ENCODE data around the gene CSRP1. TPM values are rescaled to one million over a fixed set of nuclear protein-coding genes. Genes with fewer than 3 reads are reported as not detected.
"Not testable (repeated sequence)": the region's sequence is repeated elsewhere in the genome, so short reads cannot be mapped to it uniquely, and the experiment has no call there.

CSRP1 gene
- total RNA-seq, 5 donors from 2014 or later (not counting 1 experiment from before 2014, with no cell fraction given), result 35.0 to 47.2 (median 36.8) TPM

- Mint-ChIP-seq H3K4me3 (no peak overlapping the region), H3K9me3 (no peaks in the 10 kb centered on the region), H3K4me1 (peaks cover 11 to 21% (median 14%) of the 10 kb centered on the region in 3 donors), H3K36me3 (no peaks in the 10 kb centered on the region), H3K27ac (no peak overlapping the region), H3K27me3 (peaks cover 27 to 35% of the 10 kb centered on the region in 2 donors)
- H3K27ac ChIP-seq (ENCODE audit: low read length), result no peak overlapping the region
- no peak for ATAC-seq (replicated peaks in 1 of 4)
- no peaks in the 10 kb centered on the region for H3K36me3 ChIP-seq (ENCODE audit: control insufficient read depth in 2 of 2, extremely low read depth in 1 of 2, insufficient read depth in 1 of 2, low read length in 1 of 2)
- ChIA-PET POLR2A (no interaction called here), CTCF (no interaction called here)
- no peak for DNase-seq
- 80% methylated on average over 2 of the region's 6 CpGs for WGBS (ENCODE audit: insufficient coverage)
- no peak overlapping the region for H3K4me3 ChIP-seq (ENCODE audit: control insufficient read depth in 1 of 2, extremely low read depth in 1 of 2, low read length in 1 of 2)
- H3K27me3 ChIP-seq (replicated peaks in 1 of 2; ENCODE audit: control insufficient read depth in 2 of 2, extremely low read depth in 1 of 2, insufficient read depth in 2 of 2, low read length in 1 of 2), result peaks cover 2 to 40% of the 10 kb centered on the region in 2 experiments
- H3K4me1 ChIP-seq (ENCODE audit: control insufficient read depth in 1 of 2, extremely low read depth in 1 of 2, insufficient read depth in 2 of 2, low read length in 2 of 2), result peaks cover 7 to 19% of the 10 kb centered on the region in 2 experiments
- H3K9me3 ChIP-seq, result no peaks in the 10 kb centered on the region
Measured at GRCh38 chr1:201476670-201477344, 30.1 kb downstream of the CSRP1 start.

DNA sequence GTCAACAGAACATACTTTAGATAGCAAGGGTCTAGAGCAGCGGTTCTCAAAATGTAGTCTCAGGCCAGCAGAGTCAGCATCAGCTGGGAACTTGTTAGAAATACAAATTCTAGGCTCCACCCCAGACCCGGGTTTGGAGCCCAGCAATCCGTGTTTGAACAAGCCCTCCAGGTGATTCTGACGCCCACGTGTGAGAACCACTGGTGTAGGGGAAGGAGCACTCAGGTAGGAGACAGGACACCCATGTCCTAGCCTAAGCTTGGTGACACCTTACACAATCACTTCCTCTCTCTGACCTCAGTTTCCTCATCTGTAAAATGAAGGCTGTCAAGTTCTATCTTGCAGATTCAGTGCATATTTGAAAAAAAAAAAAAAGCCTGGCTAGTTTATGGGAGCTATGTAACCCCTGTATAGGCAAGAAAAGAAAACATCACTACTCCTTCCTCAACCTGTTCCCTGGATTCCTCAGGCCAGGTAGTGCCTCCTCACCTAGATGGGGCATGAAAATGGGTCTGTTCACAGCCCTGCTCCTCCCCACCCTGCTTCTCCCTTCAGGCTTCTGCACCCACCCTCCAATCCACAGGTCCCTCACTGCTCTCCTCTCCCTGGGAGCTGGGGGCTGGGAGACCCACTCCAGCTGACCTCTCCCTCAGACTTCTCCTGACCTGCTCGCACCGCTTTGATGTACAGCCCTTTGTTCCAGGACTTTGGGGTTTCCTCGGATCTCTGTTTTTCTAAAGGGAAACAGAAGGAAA is 30.8 kb downstream of the CSRP1 start:
- DNase-seq (no peak), ATAC-seq (replicated peaks in 1 of 4) (no peak)
- Mint-ChIP-seq H3K36me3 (no peaks in the 10 kb centered on the region), H3K27me3 (peaks cover 30 to 39% of the 10 kb centered on the region in 2 donors), H3K27ac (no peak overlapping the region), H3K4me1 (peaks cover 5 to 13% (median 7%) of the 10 kb centered on the region in 3 donors), H3K9me3 (no peaks in the 10 kb centered on the region), H3K4me3 (no peak overlapping the region)
- no peaks in the 10 kb centered on the region for H3K36me3 ChIP-seq (ENCODE audit: control insufficient read depth in 2 of 2, extremely low read depth in 1 of 2, insufficient read depth in 1 of 2, low read length in 1 of 2)
- H3K4me1 ChIP-seq (ENCODE audit: control insufficient read depth in 1 of 2, extremely low read depth in 1 of 2, insufficient read depth in 2 of 2, low read length in 2 of 2), result peaks cover 1 to 11% of the 10 kb centered on the region in 2 experiments
- POLR2A ChIA-PET, result no interaction called here
- no peak overlapping the region for H3K27ac ChIP-seq (ENCODE audit: low read length)
- CTCF ChIA-PET, result no interaction called here
- no peak overlapping the region for H3K4me3 ChIP-seq (ENCODE audit: control insufficient read depth in 1 of 2, extremely low read depth in 1 of 2, low read length in 1 of 2)
- 64% methylated on average over 4 of the region's 8 CpGs for WGBS (ENCODE audit: insufficient coverage)
- no peaks in the 10 kb centered on the region for H3K9me3 ChIP-seq
- peaks cover under 1 to 35% of the 10 kb centered on the region in 2 experiments for H3K27me3 ChIP-seq (replicated peaks in 1 of 2; ENCODE audit: control insufficient read depth in 2 of 2, extremely low read depth in 1 of 2, insufficient read depth in 2 of 2, low read length in 1 of 2)

DNA sequence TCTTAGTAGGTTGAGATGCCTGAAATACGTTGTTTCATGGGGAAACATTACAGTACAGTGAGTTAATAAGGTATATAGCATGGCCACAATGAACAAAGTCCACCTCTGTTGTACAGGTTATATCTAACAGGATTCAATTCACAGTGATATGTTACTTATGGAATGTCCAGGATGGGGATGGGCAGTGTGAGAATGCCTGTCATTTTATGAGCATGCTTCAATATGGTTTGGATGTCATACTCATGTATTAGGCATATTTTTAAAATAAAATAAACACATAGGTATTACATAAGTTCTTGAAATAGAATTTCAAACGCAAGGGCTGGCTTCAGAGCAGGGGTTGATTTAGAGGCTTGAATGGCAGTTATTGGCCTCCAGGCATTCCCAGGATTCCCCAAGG is 31.8 kb downstream of the CSRP1 start:
- peaks cover 1 to 5% (median 3%) of the 10 kb centered on the region in 3 donors for H3K4me1 Mint-ChIP-seq
- Histone ChIP-seq H3K27me3 (replicated peaks in 1 of 2; ENCODE audit: control insufficient read depth in 2 of 2, extremely low read depth in 1 of 2, insufficient read depth in 2 of 2, low read length in 1 of 2) (peaks cover 0 to 29% of the 10 kb centered on the region in 2 experiments), H3K27ac (ENCODE audit: low read length) (no peak overlapping the region), H3K4me1 (ENCODE audit: control insufficient read depth in 1 of 2, extremely low read depth in 1 of 2, insufficient read depth in 2 of 2, low read length in 2 of 2) (peaks cover 0 to 2% of the 10 kb centered on the region in 2 experiments), H3K9me3 (no peaks in the 10 kb centered on the region), H3K4me3 (ENCODE audit: control insufficient read depth in 1 of 2, extremely low read depth in 1 of 2, low read length in 1 of 2) (no peak overlapping the region), H3K36me3 (ENCODE audit: control insufficient read depth in 2 of 2, extremely low read depth in 1 of 2, insufficient read depth in 1 of 2, low read length in 1 of 2) (no peaks in the 10 kb centered on the region)
- DNase-seq, result no peak
- H3K27ac Mint-ChIP-seq, result no peak overlapping the region
- no peak overlapping the region for H3K4me3 Mint-ChIP-seq
- no peak for ATAC-seq (replicated peaks in 1 of 4)
- no peaks in the 10 kb centered on the region for H3K36me3 Mint-ChIP-seq
- WGBS (ENCODE audit: insufficient coverage), result 75% methylated on average over 1 of the region's 2 CpGs
- POLR2A ChIA-PET, result no interaction called here
- H3K27me3 Mint-ChIP-seq, result peaks cover 33 to 43% of the 10 kb centered on the region in 2 donors
- H3K9me3 Mint-ChIP-seq, result no peaks in the 10 kb centered on the region
- CTCF ChIA-PET, result no interaction called here

DNA sequence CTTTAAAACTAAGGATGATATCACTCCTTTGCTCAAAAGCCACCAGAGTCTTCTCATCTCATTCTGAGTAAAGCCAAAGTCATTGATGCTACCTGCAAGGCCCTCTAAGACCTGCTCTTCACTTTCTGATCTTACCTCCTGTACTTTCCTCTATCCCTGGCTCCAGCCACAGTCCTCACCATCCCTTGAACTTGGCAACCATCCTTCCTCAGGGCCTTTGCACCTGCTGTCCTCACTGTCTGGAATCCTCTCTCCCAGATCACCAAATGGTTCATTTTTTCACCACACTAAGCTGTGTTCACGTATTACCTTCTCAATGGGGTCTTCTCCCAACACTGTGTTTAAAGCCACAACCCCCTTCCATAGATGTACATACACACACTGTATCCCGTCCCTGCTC is 33.6 kb downstream of the CSRP1 start:
- POLR2A ChIA-PET, result no interaction called here
- Histone ChIP-seq H3K4me1 (ENCODE audit: control insufficient read depth in 1 of 2, extremely low read depth in 1 of 2, insufficient read depth in 2 of 2, low read length in 2 of 2) (peaks cover 0 to 7% of the 10 kb centered on the region in 2 experiments), H3K4me3 (ENCODE audit: control insufficient read depth in 1 of 2, extremely low read depth in 1 of 2, low read length in 1 of 2) (no peak overlapping the region), H3K27me3 (replicated peaks in 1 of 2; ENCODE audit: control insufficient read depth in 2 of 2, extremely low read depth in 1 of 2, insufficient read depth in 2 of 2, low read length in 1 of 2) (peaks cover 0 to 38% of the 10 kb centered on the region in 2 experiments), H3K27ac (ENCODE audit: low read length) (no peak overlapping the region), H3K9me3 (no peaks in the 10 kb centered on the region), H3K36me3 (ENCODE audit: control insufficient read depth in 2 of 2, extremely low read depth in 1 of 2, insufficient read depth in 1 of 2, low read length in 1 of 2) (no peaks in the 10 kb centered on the region)
- WGBS (ENCODE audit: insufficient coverage), result 78% methylated on average over 2 of the region's 2 CpGs
- H3K36me3 Mint-ChIP-seq, result no peaks in the 10 kb centered on the region
- no peak for DNase-seq
- no peak for ATAC-seq (replicated peaks in 1 of 4)
- H3K27ac Mint-ChIP-seq, result no peak overlapping the region
- CTCF ChIA-PET, result no interaction called here
- H3K4me1 Mint-ChIP-seq, result peaks cover 6 to 12% (median 11%) of the 10 kb centered on the region in 3 donors
- no peak overlapping the region for H3K4me3 Mint-ChIP-seq
- H3K27me3 Mint-ChIP-seq, result peaks cover 36 to 55% of the 10 kb centered on the region in 2 donors
- H3K9me3 Mint-ChIP-seq, result no peaks in the 10 kb centered on the region

DNA sequence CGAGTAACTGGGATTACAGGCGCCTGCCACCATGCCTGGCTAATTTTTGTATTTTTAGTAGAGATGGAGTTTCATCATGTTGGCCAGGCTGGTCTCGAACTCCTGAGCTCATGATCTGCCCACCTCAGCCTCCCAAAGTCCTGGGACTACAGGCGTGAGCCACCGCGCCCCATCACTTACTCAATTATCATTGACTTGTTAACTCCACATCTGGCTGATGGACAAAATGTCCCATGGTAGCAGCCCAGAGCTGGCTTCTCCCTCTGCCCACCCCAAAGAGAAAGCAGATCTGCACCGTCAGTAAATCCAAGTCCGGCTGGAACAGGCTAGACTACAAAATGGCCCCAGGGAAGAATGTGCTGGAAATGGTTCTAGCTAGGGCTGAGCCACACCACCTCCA is 34.6 kb downstream of the CSRP1 start:
- no CpG with 5 or more reads among the region's 8 CpGs for WGBS (ENCODE audit: insufficient coverage)
- H3K9me3 ChIP-seq; H3K4me3 ChIP-seq (ENCODE audit: control insufficient read depth in 1 of 2, extremely low read depth in 1 of 2, low read length in 1 of 2); H3K4me1 ChIP-seq (ENCODE audit: control insufficient read depth in 1 of 2, extremely low read depth in 1 of 2, insufficient read depth in 2 of 2, low read length in 2 of 2); H3K36me3 Mint-ChIP-seq; H3K27ac Mint-ChIP-seq; DNase-seq; H3K4me3 Mint-ChIP-seq; H3K27ac ChIP-seq (ENCODE audit: low read length); H3K36me3 ChIP-seq (ENCODE audit: control insufficient read depth in 2 of 2, extremely low read depth in 1 of 2, insufficient read depth in 1 of 2, low read length in 1 of 2); ATAC-seq (replicated peaks in 1 of 4); POLR2A ChIA-PET; H3K9me3 Mint-ChIP-seq: not testable (repeated sequence)
- Mint-ChIP-seq H3K4me1 (peaks cover 6 to 17% (median 11%) of the 10 kb centered on the region in 3 donors), H3K27me3 (peaks cover 43 to 62% of the 10 kb centered on the region in 2 donors)
- H3K27me3 ChIP-seq (replicated peaks in 1 of 2; ENCODE audit: control insufficient read depth in 2 of 2, extremely low read depth in 1 of 2, insufficient read depth in 2 of 2, low read length in 1 of 2), result peaks cover 0 to 46% of the 10 kb centered on the region in 2 experiments
- CTCF ChIA-PET, result interaction anchor here in 1 of 2 donors (0.7 kb wide), 1 partner anchor 10 kb away, joined by 5 read pairs; no protein-coding TSS in a partner anchor

GRCh38 chr1:201471772-201472171 is 35.2 kb downstream of the CSRP1 start:
- no peak overlapping the region for H3K4me3 ChIP-seq (ENCODE audit: control insufficient read depth in 1 of 2, extremely low read depth in 1 of 2, low read length in 1 of 2)
- H3K9me3 ChIP-seq, result no peaks in the 10 kb centered on the region
- CTCF ChIA-PET, result interaction anchor here in 1 of 2 donors (0.6 kb wide), 1 partner anchor 42 kb away, joined by 5 read pairs; no protein-coding TSS in a partner anchor
- ATAC-seq (replicated peaks in 1 of 4) (no peak), DNase-seq (no peak)
- WGBS (ENCODE audit: insufficient coverage), result 57% methylated on average over 1 of the region's 3 CpGs
- H3K4me3 Mint-ChIP-seq, result no peak overlapping the region
- H3K9me3 Mint-ChIP-seq, result no peaks in the 10 kb centered on the region
- peaks cover 0 to 48% of the 10 kb centered on the region in 2 experiments for H3K27me3 ChIP-seq (replicated peaks in 1 of 2; ENCODE audit: control insufficient read depth in 2 of 2, extremely low read depth in 1 of 2, insufficient read depth in 2 of 2, low read length in 1 of 2)
- H3K27ac Mint-ChIP-seq, result no peak overlapping the region
- no peaks in the 10 kb centered on the region for H3K36me3 ChIP-seq (ENCODE audit: control insufficient read depth in 2 of 2, extremely low read depth in 1 of 2, insufficient read depth in 1 of 2, low read length in 1 of 2)
- POLR2A ChIA-PET, result no interaction called here
- peaks cover 0 to 7% of the 10 kb centered on the region in 2 experiments for H3K4me1 ChIP-seq (ENCODE audit: control insufficient read depth in 1 of 2, extremely low read depth in 1 of 2, insufficient read depth in 2 of 2, low read length in 2 of 2)
- H3K4me1 Mint-ChIP-seq, result peaks cover 6 to 17% (median 11%) of the 10 kb centered on the region in 3 donors
- H3K27me3 Mint-ChIP-seq, result peaks cover 43 to 61% of the 10 kb centered on the region in 2 donors
- H3K27ac ChIP-seq (ENCODE audit: low read length), result no peak overlapping the region
- H3K36me3 Mint-ChIP-seq, result no peaks in the 10 kb centered on the region
